ENCODE measurements around the gene LHX4. TPM values are rescaled to one million over a fixed set of nuclear protein-coding genes. Genes with fewer than 3 reads are reported as not detected.
"Not testable (repeated sequence)": the region's sequence is repeated elsewhere in the genome, so short reads cannot be mapped to it uniquely, and the experiment has no call there.

Gene LHX4
- total RNA-seq, 3 donors from 2014 or later: 0.41 to 2.5 (median 0.89) TPM

DNA sequence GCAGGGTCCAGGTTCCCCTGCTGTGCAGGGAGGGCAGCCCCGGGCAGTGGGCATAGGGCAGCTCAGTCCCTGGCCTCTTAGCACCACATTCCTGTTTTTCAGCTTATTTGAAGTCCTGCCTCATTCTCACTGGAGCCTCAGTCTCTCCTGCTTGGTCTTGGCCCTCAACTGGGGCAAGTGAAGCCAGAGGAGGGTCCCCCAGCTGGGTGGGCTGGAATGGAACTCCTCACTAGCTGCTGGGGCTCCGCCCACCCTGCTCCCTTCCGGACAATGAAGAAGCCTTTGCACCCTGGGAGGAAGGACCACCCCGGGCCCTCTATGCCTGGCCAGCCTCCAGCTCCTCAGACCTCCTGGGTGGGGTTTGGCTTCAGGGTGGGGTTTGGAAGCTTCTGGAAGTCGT, 32.8 kb upstream of the LHX4 start:
- H3K36me3 ChIP-seq (ENCODE audit: low read depth): peaks cover 2% of the 10 kb centered on the region
- no peak overlapping the region for H3K4me3 ChIP-seq
- H3K9me3 ChIP-seq: no peaks in the 10 kb centered on the region
- ATAC-seq (no peak), DNase-seq (no peak)
- intact Hi-C loops (cut with DNase I, micrococcal nuclease): no loop called here
- no peak for TF ChIP-seq CTCF (IDR thresholded peaks at IDR 0.05)
- H3K4me1 ChIP-seq (ENCODE audit: low read depth): peaks cover 5% of the 10 kb centered on the region

- peak in 1 of 3 donors; percentile 33 for DNase-seq
- H3K4me1 ChIP-seq (ENCODE audit: low read depth): peaks cover 5% of the 10 kb centered on the region
- TF ChIP-seq CTCF (IDR thresholded peaks at IDR 0.05): no peak
- ATAC-seq: no peak
- intact Hi-C loops (cut with DNase I, micrococcal nuclease): no loop called here
- peaks cover 2% of the 10 kb centered on the region for H3K36me3 ChIP-seq (ENCODE audit: low read depth)
- H3K9me3 ChIP-seq: no peaks in the 10 kb centered on the region
- no peak overlapping the region for H3K4me3 ChIP-seq
Measured at GRCh38 chr1:180198196-180198595, 31.9 kb upstream of the LHX4 start.

DNA sequence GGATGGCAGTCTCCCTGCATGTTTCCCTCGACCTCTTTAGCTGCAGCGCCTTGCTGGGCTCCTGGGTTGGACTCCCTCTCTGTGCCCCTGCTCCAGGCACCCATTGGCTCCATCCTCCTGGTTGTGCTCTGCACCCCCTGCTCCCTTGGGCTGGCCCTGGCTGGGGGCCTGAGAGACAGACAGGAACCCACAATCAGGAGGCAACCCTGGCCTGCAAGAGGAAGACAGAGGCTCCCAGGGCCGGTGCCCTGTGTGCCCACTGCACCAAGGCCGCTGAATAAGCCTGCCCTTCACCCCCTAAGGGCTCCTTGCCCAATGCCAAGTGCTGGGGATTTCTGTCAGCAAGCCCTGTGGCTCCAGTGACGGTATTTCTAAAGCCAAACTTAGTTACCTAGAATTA, 31.5 kb upstream of the LHX4 start:
- Histone ChIP-seq H3K36me3 (ENCODE audit: low read depth) (peaks cover 2% of the 10 kb centered on the region), H3K4me3 (no peak overlapping the region), H3K4me1 (ENCODE audit: low read depth) (peaks cover 3% of the 10 kb centered on the region), H3K9me3 (no peaks in the 10 kb centered on the region)
- intact Hi-C loops (cut with DNase I, micrococcal nuclease): no loop called here
- ATAC-seq (no peak), DNase-seq (no peak)
- TF ChIP-seq CTCF (IDR thresholded peaks at IDR 0.05): no peak

DNA sequence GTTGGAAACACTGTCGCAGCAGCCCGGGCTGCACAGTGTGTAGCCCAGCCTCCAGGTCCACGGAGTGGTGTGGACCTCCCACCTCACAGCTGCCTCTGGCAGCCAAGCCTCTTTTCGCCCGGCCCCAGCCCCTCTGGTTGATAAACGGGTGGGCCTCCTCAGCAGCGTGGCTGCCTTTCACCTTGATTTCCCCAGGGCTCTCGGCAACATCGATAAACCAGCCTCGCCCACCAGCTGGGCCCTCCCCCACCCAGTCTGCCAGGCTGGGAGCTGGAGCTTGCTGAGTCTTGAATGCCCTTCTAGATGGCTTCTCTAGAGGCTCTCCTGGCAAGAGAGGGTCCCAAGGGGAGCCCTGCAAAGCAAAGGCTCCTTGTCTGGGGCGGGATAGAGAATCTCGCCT, 31.0 kb upstream of the LHX4 start:
- DNase-seq (no peak), ATAC-seq (no peak)
- Histone ChIP-seq H3K9me3 (no peaks in the 10 kb centered on the region), H3K4me3 (no peak overlapping the region), H3K36me3 (ENCODE audit: low read depth) (peaks cover 2% of the 10 kb centered on the region), H3K4me1 (ENCODE audit: low read depth) (peaks cover 3% of the 10 kb centered on the region)
- intact Hi-C loops (cut with DNase I, micrococcal nuclease): no loop called here
- no peak for TF ChIP-seq CTCF (IDR thresholded peaks at IDR 0.05)

DNA sequence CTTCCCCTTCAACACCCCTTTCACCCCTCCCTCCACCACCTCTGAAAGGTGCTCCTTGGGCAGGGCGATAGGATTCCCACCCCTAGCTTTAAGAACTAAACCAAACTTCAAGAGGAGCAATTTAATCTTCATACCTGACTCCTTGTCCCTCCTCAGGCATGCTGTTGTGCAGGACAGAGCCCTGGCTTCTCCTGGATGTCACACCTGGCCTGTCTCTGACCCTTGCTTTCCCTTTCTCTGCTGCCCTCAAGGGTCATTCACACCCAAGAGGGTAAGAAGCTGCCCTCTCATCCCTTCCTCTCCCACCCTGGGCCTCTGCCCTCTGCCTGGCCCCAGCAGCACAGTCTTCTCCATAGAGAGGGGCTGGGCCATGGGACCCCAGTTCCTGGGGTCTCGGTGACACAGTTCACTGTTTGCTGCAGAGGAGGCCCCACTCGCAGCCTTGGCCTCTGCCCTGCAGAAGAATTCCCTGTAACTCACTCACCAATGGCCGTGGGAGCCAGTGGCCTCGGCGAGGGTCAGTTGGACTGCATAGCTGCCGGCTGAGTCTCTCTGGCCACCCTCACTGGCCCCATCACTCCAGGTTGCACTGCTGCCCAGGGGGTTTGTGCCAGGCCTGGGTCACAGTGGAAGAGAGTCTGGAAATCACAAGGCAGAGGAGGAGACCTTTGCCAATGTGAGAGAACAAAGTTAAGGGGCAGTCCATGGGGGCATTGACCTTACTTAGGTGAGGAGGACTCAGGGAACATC, 28.4 kb upstream of the LHX4 start:
- no peaks in the 10 kb centered on the region for H3K4me1 ChIP-seq (ENCODE audit: low read depth)
- intact Hi-C loops (cut with DNase I, micrococcal nuclease): no loop called here
- DNase-seq: no peak
- no peaks in the 10 kb centered on the region for H3K9me3 ChIP-seq
- no peak overlapping the region for H3K4me3 ChIP-seq
- no peak for TF ChIP-seq CTCF (IDR thresholded peaks at IDR 0.05)
- peaks cover 1% of the 10 kb centered on the region for H3K36me3 ChIP-seq (ENCODE audit: low read depth)
- no peak for ATAC-seq

DNA sequence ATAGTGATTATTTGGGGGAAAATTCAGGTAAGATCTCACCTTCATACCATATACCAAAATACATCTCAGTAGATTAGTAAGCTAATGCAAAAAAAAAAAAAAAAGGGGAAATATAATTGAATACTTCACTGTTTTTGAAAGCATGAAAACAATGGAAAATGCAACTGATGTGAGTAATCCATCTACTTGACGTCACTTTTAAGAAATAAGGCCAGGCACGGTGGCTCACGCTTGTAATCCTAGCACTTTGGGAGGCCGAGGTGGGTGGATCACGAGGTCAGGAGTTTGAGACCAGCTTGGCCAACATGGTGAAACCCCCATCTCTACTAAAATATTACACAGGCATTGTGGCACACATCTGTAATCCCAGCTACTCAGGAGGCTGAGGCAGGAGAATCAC, 27.5 kb upstream of the LHX4 start:
- H3K36me3 ChIP-seq (ENCODE audit: low read depth); H3K9me3 ChIP-seq; H3K4me1 ChIP-seq (ENCODE audit: low read depth); intact Hi-C loops (cut with DNase I, micrococcal nuclease); ATAC-seq; DNase-seq; H3K4me3 ChIP-seq: not testable (repeated sequence)
